Endothelial cell of umbilical vein (primary cell): ENCODE data around the gene COX8C.

Experiments
- MYC ChIP-seq: IDR thresholded peaks from one replicate; pipeline ENCODE4 v1.6.1; 2011; ENCODE audit warnings: mild to moderate bottlenecking, low read depth, low read length
- TF ChIP-seq, protein P1 (sequence below), 2 donors: IDR thresholded peaks; 1 replicate in 1 of 2; 2 replicates in 1 of 2; pipeline ENCODE4 v1.5.1; 2011; ENCODE audit warnings: low read length in 2 of 2, mild to moderate bottlenecking in 2 of 2, moderate library complexity in 2 of 2, control low read depth in 1 of 2, inconsistent platforms in 1 of 2, low read depth in 1 of 2; ENCODE audit not compliant: insufficient read depth in 1 of 2; ENCODE audit errors: extremely low read depth in 1 of 2

DNA sequence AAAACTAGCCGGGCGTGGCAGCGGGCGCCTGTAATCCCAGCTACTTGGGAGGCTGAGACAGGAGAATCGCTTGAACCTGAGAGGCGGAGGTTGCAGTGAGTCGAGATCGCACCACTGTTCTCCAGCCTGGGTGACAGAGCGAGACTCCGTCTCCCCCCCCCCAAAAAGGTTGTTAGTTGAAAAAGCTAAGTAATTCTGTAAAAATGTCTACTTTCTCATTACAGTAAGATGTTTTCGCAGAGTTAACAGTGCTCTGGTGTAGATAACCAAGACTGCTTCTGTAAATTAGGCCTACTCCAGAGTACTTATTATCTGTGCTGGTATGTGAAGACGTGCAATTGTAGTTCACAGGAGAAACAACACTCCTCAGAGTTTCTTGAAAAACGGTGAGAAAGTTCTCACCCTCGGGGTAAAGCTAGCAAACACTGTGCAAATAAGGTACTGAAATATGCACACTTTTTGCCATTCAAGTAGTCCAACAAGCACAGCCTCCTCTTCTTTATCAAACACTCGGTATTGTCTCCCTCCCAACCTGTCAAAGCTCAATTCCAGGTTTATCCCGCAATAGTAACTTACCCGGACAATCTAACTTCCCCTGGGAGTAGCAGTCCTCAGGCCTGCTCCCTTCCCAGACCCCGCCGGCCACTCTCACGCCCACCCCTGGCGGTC lies 15.1 kb upstream of the COX8C start:
- TF ChIP-seq, protein P1, sequence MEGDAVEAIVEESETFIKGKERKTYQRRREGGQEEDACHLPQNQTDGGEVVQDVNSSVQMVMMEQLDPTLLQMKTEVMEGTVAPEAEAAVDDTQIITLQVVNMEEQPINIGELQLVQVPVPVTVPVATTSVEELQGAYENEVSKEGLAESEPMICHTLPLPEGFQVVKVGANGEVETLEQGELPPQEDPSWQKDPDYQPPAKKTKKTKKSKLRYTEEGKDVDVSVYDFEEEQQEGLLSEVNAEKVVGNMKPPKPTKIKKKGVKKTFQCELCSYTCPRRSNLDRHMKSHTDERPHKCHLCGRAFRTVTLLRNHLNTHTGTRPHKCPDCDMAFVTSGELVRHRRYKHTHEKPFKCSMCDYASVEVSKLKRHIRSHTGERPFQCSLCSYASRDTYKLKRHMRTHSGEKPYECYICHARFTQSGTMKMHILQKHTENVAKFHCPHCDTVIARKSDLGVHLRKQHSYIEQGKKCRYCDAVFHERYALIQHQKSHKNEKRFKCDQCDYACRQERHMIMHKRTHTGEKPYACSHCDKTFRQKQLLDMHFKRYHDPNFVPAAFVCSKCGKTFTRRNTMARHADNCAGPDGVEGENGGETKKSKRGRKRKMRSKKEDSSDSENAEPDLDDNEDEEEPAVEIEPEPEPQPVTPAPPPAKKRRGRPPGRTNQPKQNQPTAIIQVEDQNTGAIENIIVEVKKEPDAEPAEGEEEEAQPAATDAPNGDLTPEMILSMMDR (IDR thresholded peaks at IDR 0.05; ENCODE audit: extremely low read depth in 1 of 2, insufficient read depth in 1 of 2, low read depth in 1 of 2, low read length in 2 of 2), result no peak
- no peak for TF ChIP-seq MYC
